Measurements from ENCODE around the gene RTF1.

RTF1 gene

GRCh38 chr15:41510728-41511127 is 93.8 kb downstream of the RTF1 start:
- no peak for DNase-seq

GRCh38 chr15:41511331-41511898 is 94.5 kb downstream of the RTF1 start:
- no peak for DNase-seq

- no peak for DNase-seq
Observed at GRCh38 chr15:41511899-41512369, 95.0 kb downstream of the RTF1 start.

- no peak for DNase-seq
Observed at GRCh38 chr15:41512512-41512939, 95.6 kb downstream of the RTF1 start.

- no peak for DNase-seq
Observed at GRCh38 chr15:41512940-41513505, 96.1 kb downstream of the RTF1 start.

- peak; percentile 33 for DNase-seq
Observed at GRCh38 chr15:41513506-41514227, 96.8 kb downstream of the RTF1 start, which contains the start of gene LTK. TSS of gene LTK (minus strand) at chr15:41513827. CDS start at chr15:41513709, 118 bp downstream.

GRCh38 chr15:41517895-41518449 is 101.1 kb downstream of the RTF1 start:
- no peak for DNase-seq

GRCh38 chr15:41520636-41521035 is 103.7 kb downstream of the RTF1 start:
- DNase-seq = no peak

- no peak for DNase-seq
Observed at GRCh38 chr15:41521614-41522013, 104.7 kb downstream of the RTF1 start.

- DNase-seq = no peak
Observed at GRCh38 chr15:41523097-41523496, 106.2 kb downstream of the RTF1 start.

GRCh38 chr15:41530363-41530956 is 113.6 kb downstream of the RTF1 start:
- no peak for DNase-seq
